CD4-positive, alpha-beta memory T cell (primary cell): ENCODE results near the gene OCIAD1. TPM values are rescaled to one million over a fixed set of nuclear protein-coding genes. Genes with fewer than 3 reads are reported as not detected.
"Not testable (repeated sequence)": the region's sequence is repeated elsewhere in the genome, so short reads cannot be mapped to it uniquely, and the experiment has no call there.

Experiments used
- CTCF ChIA-PET: fragments of 350-600 bp; sonication (Branson Sonifier 250); formaldehyde crosslinking; loops from one replicate; lab custom pipeline; 2021; ENCODE audit warnings: inconsistent platforms; ENCODE audit not compliant: partially characterized antibody; lab: Charles Lee
- POLR2A ChIA-PET: fragments of 350-600 bp; sonication (Branson Sonifier 250); formaldehyde crosslinking; loops from one replicate; lab custom pipeline; 2021; ENCODE audit not compliant: partially characterized antibody; lab: Charles Lee
- DNase-seq, 5 donors: peaks; one replicate each; pipeline versions ENCODE4 v3.0.0 to v3.0.0-alpha.2; 2020 to 2022; ENCODE audit warnings: mixed read lengths in 1 of 5
- H3K27ac ChIP-seq: one replicate; pipeline ENCODE4 v1.7.0; 2013; ENCODE audit warnings: low read depth, low read length
- H3K27me3 ChIP-seq: 2 replicates; pipeline ENCODE4 v1.7.0; 2013; ENCODE audit warnings: mild to moderate bottlenecking, low read length, moderate library complexity; ENCODE audit not compliant: insufficient read depth
- H3K36me3 ChIP-seq: 2 replicates; pipeline ENCODE4 v1.7.0; 2013; ENCODE audit warnings: mild to moderate bottlenecking, low read length, moderate library complexity; ENCODE audit not compliant: insufficient read depth
- H3K4me1 ChIP-seq: 2 replicates; pipeline ENCODE4 v1.7.0; 2013; ENCODE audit warnings: mild to moderate bottlenecking, low read length, moderate library complexity; ENCODE audit not compliant: insufficient read depth
- H3K4me3 ChIP-seq, 2 donors: one replicate each; pipeline ENCODE4 v1.7.0; 2013; ENCODE audit warnings: low read length in 2 of 2, mild to moderate bottlenecking in 1 of 2
- H3K9me3 ChIP-seq, 2 donors: one replicate each; pipeline ENCODE4 v1.7.0; 2013; ENCODE audit warnings: low read length in 2 of 2, control low read depth in 1 of 2; ENCODE audit not compliant: control insufficient read depth in 1 of 2
- H3K27ac Mint-ChIP-seq, 7 donors: one replicate each; pipeline ENCODE4 v1.8.0; 2020 to 2021; ENCODE audit warnings: mixed read lengths in 7 of 7, mild to moderate bottlenecking in 6 of 7, inconsistent platforms in 3 of 7, moderate library complexity in 3 of 7
- H3K27me3 Mint-ChIP-seq, 2 donors: one replicate each; pipeline ENCODE4 v1.8.0; 2020 to 2021; ENCODE audit warnings: mixed read lengths in 2 of 2
- H3K36me3 Mint-ChIP-seq, 2 donors: one replicate each; pipeline ENCODE4 v1.8.0; 2020 to 2021; ENCODE audit warnings: mixed read lengths in 2 of 2, inconsistent platforms in 1 of 2, mild to moderate bottlenecking in 1 of 2
- H3K4me1 Mint-ChIP-seq, 4 donors: one replicate each; pipeline ENCODE4 v1.8.0; 2020 to 2021; ENCODE audit warnings: mixed read lengths in 4 of 4, mild to moderate bottlenecking in 1 of 4
- H3K4me3 Mint-ChIP-seq, 8 donors: one replicate each; pipeline ENCODE4 v1.8.0; 2020 to 2021; ENCODE audit warnings: mixed read lengths in 8 of 8, mild to moderate bottlenecking in 7 of 8, moderate library complexity in 6 of 8, inconsistent platforms in 3 of 8
- H3K9me3 Mint-ChIP-seq, 8 donors: one replicate each; pipeline ENCODE4 v1.8.0; 2020 to 2021; ENCODE audit warnings: mixed read lengths in 8 of 8, mild to moderate bottlenecking in 5 of 8, inconsistent platforms in 3 of 8, moderate library complexity in 1 of 8
- intact Hi-C: fragments of 100-400 bp; cut with micrococcal nuclease; formaldehyde crosslinking; loops from one replicate; pipeline ENCODE4 v1.15.1; 2023
- polyA plus RNA-seq, 2 donors: library from polyadenylated mRNA; unstranded; fragments of 300-500 nt; fragmentation: Illumina TruSeq; gene quantifications; one replicate each; pipeline ENCODE4 v1.2.3, GENCODE V29; 2021
- total RNA-seq, 2 experiments: library from RNA; stranded (reverse); gene quantifications; one replicate each; pipeline ENCODE4 v1.2.3, GENCODE V29; 2021

The OCIAD1 gene
- total and polyA plus RNA-seq, 4 experiments from 2014 or later = 110 to 171 (median 142) TPM

GRCh38 chr4:48821431-48821830 lies 9.5 kb upstream of the OCIAD1 start:
- H3K4me1 ChIP-seq, POLR2A ChIA-PET, H3K27ac ChIP-seq, H3K27ac Mint-ChIP-seq, DNase-seq, H3K36me3 Mint-ChIP-seq, H3K4me3 Mint-ChIP-seq, intact Hi-C loops, CTCF ChIA-PET, H3K27me3 ChIP-seq, H3K4me1 Mint-ChIP-seq, H3K9me3 ChIP-seq, H3K4me3 ChIP-seq, H3K36me3 ChIP-seq, H3K9me3 Mint-ChIP-seq, H3K27me3 Mint-ChIP-seq: not testable (repeated sequence)

- Mint-ChIP-seq H3K27me3 (no peaks in the 10 kb centered on the region), H3K9me3 (peaks cover 0 to 2% (median 0%) of the 10 kb centered on the region in 8 donors), H3K4me1 (peaks cover 10 to 27% (median 22%) of the 10 kb centered on the region in 4 donors), H3K4me3 (no peak overlapping the region), H3K36me3 (peaks cover 0 to 11% of the 10 kb centered on the region in 2 donors), H3K27ac (no peak overlapping the region)
- DNase-seq = no peak
- H3K4me1 ChIP-seq = peaks cover 17% of the 10 kb centered on the region
- ChIA-PET CTCF (no interaction called here), POLR2A (interaction anchor here (1.3 kb wide), 1 partner anchor 49 kb away, joined by 4 read pairs; no protein-coding TSS in a partner anchor)
- no peak overlapping the region for H3K4me3 ChIP-seq
- H3K27me3 ChIP-seq = no peaks in the 10 kb centered on the region
- no peaks in the 10 kb centered on the region for H3K36me3 ChIP-seq
- no peak overlapping the region for H3K27ac ChIP-seq
- no peaks in the 10 kb centered on the region for H3K9me3 ChIP-seq
- intact Hi-C loops = no loop called here
Measured at GRCh38 chr4:48827622-48828021, 3.3 kb upstream of the OCIAD1 start.

- Histone ChIP-seq H3K4me1 (peaks cover 25% of the 10 kb centered on the region), H3K9me3 (no peaks in the 10 kb centered on the region), H3K27ac (peak overlapping the region; percentile 98), H3K36me3 (peaks cover 22% of the 10 kb centered on the region), H3K27me3 (no peaks in the 10 kb centered on the region), H3K4me3 (peak overlapping the region; percentile 92 to 100)
- Mint-ChIP-seq H3K27me3 (no peaks in the 10 kb centered on the region), H3K36me3 (peaks cover 18 to 30% of the 10 kb centered on the region in 2 donors), H3K4me3 (peak overlapping the region; percentile 100), H3K27ac (peak overlapping the region; percentile 99 to 100 (median 100)), H3K9me3 (peaks cover 0 to 2% (median 0%) of the 10 kb centered on the region in 8 donors), H3K4me1 (peaks cover 20 to 42% (median 33%) of the 10 kb centered on the region in 4 donors)
- ChIA-PET CTCF (interaction anchor here (0.7 to 2.2 kb wide), 4 partner anchors 18 to 253 kb away, joined by 3 to 6 read pairs (median 6); partner anchors contain the start of gene FRYL), POLR2A (interaction anchor here (1.2 to 3.7 kb wide), 3 partner anchors 52 to 489 kb away, joined by 3 to 49 read pairs (median 4); partner anchors contain the start of gene FRYL)
- intact Hi-C loops = loop anchor here (1.0 to 10.0 kb wide), 5 partner anchors 75 to 563 kb away; partner anchors contain the start of genes OCIAD2, SLAIN2 and TEC
- no peak for DNase-seq
Measured at GRCh38 chr4:48831532-48832030, 693 bp downstream of the OCIAD1 start.

- peaks cover 0 to 2% (median 0%) of the 10 kb centered on the region in 8 donors for H3K9me3 Mint-ChIP-seq
- ChIA-PET POLR2A (interaction anchor here (3.7 kb wide), 1 partner anchor 52 kb away, joined by 49 read pairs; the partner anchor contains the start of gene FRYL), CTCF (interaction anchor here (0.7 to 2.2 kb wide), 2 partner anchors 19 to 52 kb away, joined by 3 to 6 read pairs; partner anchors contain the start of gene FRYL)
- no peaks in the 10 kb centered on the region for H3K9me3 ChIP-seq
- intact Hi-C loops = loop anchor here (10.0 kb wide), 1 partner anchor 132 kb away; no protein-coding TSS in a partner anchor
- peaks cover 25% of the 10 kb centered on the region for H3K4me1 ChIP-seq
- H3K36me3 ChIP-seq = peaks cover 25% of the 10 kb centered on the region
- no peaks in the 10 kb centered on the region for H3K27me3 ChIP-seq
- H3K27ac ChIP-seq = no peak overlapping the region
- H3K4me1 Mint-ChIP-seq = peaks cover 21 to 42% (median 34%) of the 10 kb centered on the region in 4 donors
- H3K27me3 Mint-ChIP-seq = no peaks in the 10 kb centered on the region
- no peak overlapping the region for H3K4me3 ChIP-seq
- H3K36me3 Mint-ChIP-seq = peaks cover 19 to 32% of the 10 kb centered on the region in 2 donors
- peak overlapping the region in 3 of 7 donors; percentile 44 to 99 (median 53) for H3K27ac Mint-ChIP-seq
- DNase-seq = no peak
- H3K4me3 Mint-ChIP-seq = peak overlapping the region in 6 of 8 donors; percentile 6 to 100 (median 36)
Measured at GRCh38 chr4:48832571-48832970, 1.7 kb downstream of the OCIAD1 start.

DNA sequence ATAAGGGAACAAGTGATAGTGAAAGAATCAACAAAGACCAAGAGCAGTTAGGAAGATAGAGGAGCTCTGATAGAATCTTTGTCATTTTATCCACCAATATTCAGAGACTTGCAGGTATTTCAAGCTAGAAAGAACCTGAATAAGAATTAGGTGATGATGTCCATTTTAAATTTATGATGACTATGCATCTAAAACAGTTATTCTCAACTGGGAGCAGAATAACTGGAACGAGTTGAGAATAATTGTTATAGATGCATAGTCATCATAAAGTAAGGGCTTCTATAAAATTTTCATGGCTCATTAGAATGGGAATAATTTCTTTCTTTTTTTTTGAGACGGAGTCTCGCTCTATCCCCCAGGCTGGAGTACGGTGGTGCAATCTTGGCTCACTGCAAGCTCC lies 5.8 kb downstream of the OCIAD1 start:
- H3K27me3 ChIP-seq = no peaks in the 10 kb centered on the region
- no peak for DNase-seq
- Mint-ChIP-seq H3K27ac (peak overlapping the region in 1 of 7 donors; percentile 66), H3K9me3 (no peaks in the 10 kb centered on the region), H3K27me3 (no peaks in the 10 kb centered on the region), H3K4me1 (peaks cover 19 to 34% (median 21%) of the 10 kb centered on the region in 4 donors), H3K4me3 (no peak overlapping the region), H3K36me3 (peaks cover 25 to 58% of the 10 kb centered on the region in 2 donors)
- intact Hi-C loops = loop anchor here (10.0 kb wide), 1 partner anchor 128 kb away; no protein-coding TSS in a partner anchor
- CTCF ChIA-PET = no interaction called here
- H3K36me3 ChIP-seq = peaks cover 45% of the 10 kb centered on the region
- H3K27ac ChIP-seq = no peak overlapping the region
- POLR2A ChIA-PET = interaction anchor here (0.6 to 1.1 kb wide), 3 partner anchors 56 to 138 kb away, joined by 3 to 4 read pairs (median 3); partner anchors contain the start of gene FRYL
- H3K4me3 ChIP-seq = no peak overlapping the region
- H3K4me1 ChIP-seq = peaks cover 17% of the 10 kb centered on the region
- no peaks in the 10 kb centered on the region for H3K9me3 ChIP-seq

- H3K36me3 ChIP-seq = peaks cover 32% of the 10 kb centered on the region
- no peak overlapping the region for H3K4me3 Mint-ChIP-seq
- H3K27ac Mint-ChIP-seq = peak overlapping the region in 1 of 7 donors; percentile 1
- DNase-seq = no peak
- no peak overlapping the region for H3K27ac ChIP-seq
- H3K9me3 Mint-ChIP-seq = peaks cover 0 to 2% (median 0%) of the 10 kb centered on the region in 8 donors
- intact Hi-C loops = no loop called here
- H3K9me3 ChIP-seq = no peaks in the 10 kb centered on the region
- H3K4me1 Mint-ChIP-seq = peaks cover 12 to 23% (median 15%) of the 10 kb centered on the region in 4 donors
- ChIA-PET POLR2A (no interaction called here), CTCF (no interaction called here)
- peaks cover 40 to 74% of the 10 kb centered on the region in 2 donors for H3K36me3 Mint-ChIP-seq
- no peaks in the 10 kb centered on the region for H3K4me1 ChIP-seq
- no peak overlapping the region for H3K4me3 ChIP-seq
- no peaks in the 10 kb centered on the region for H3K27me3 ChIP-seq
- no peaks in the 10 kb centered on the region for H3K27me3 Mint-ChIP-seq
Measured at GRCh38 chr4:48841045-48841827, 10.3 kb downstream of the OCIAD1 start.

GRCh38 chr4:48844843-48845242 lies 14.0 kb downstream of the OCIAD1 start:
- Mint-ChIP-seq H3K27ac (no peak overlapping the region), H3K27me3 (no peaks in the 10 kb centered on the region), H3K9me3 (peaks cover 0 to 5% (median 0%) of the 10 kb centered on the region in 8 donors), H3K4me3 (no peak overlapping the region), H3K4me1 (peaks cover 9 to 18% (median 10%) of the 10 kb centered on the region in 4 donors), H3K36me3 (peaks cover 49 to 71% of the 10 kb centered on the region in 2 donors)
- DNase-seq = no peak
- Histone ChIP-seq H3K4me1 (no peaks in the 10 kb centered on the region), H3K9me3 (no peaks in the 10 kb centered on the region), H3K4me3 (no peak overlapping the region), H3K27ac (no peak overlapping the region), H3K36me3 (peaks cover 12% of the 10 kb centered on the region), H3K27me3 (no peaks in the 10 kb centered on the region)
- ChIA-PET CTCF (no interaction called here), POLR2A (no interaction called here)
- intact Hi-C loops = no loop called here
